GM12878 (cell line): ENCODE results near the gene HIVEP2. TPM values are rescaled to one million over a fixed set of nuclear protein-coding genes. Genes with fewer than 3 reads are reported as not detected.

ENCODE experiments used
- BCLAF1 ChIP-seq: fragments of 450-650 bp; IDR thresholded peaks from 2 replicates; pipeline ENCODE4 v1.6.1; 2017; ENCODE audit warnings: antibody characterized with exemption, mild to moderate bottlenecking, moderate library complexity
- CEBPZ ChIP-seq: fragments of 150-350 bp; IDR thresholded peaks from 2 replicates; pipeline ENCODE4 v1.6.1; 2016; ENCODE audit warnings: low read depth, low read length
- CHD2 ChIP-seq: IDR thresholded peaks from 2 replicates; pipeline ENCODE4 v1.6.1; 2011; ENCODE audit warnings: low read depth, low read length, improper control_type of control experiment, borderline replicate concordance
- CREM ChIP-seq: IDR thresholded peaks from 2 replicates; pipeline ENCODE4 v1.6.1; 2014; ENCODE audit warnings: antibody characterized with exemption, low read depth
- EGR1 ChIP-seq, 2 experiments: IDR thresholded peaks; 1 replicate in 1 of 2; 2 replicates in 1 of 2; pipeline ENCODE4 v1.6.1; 2011 to 2012; ENCODE audit warnings: low read depth in 2 of 2, low read length in 2 of 2, borderline replicate concordance in 1 of 2, mild to moderate bottlenecking in 1 of 2, moderate library complexity in 1 of 2
- GABPA ChIP-seq: IDR thresholded peaks from 2 replicates; pipeline ENCODE4 v1.6.1; 2014; ENCODE audit warnings: antibody characterized with exemption, low read depth, mild to moderate bottlenecking, inconsistent platforms
- HDGF ChIP-seq: fragments of 450-650 bp; IDR thresholded peaks from 2 replicates; pipeline ENCODE4 v1.6.1; 2016; ENCODE audit warnings: antibody characterized with exemption
- LARP7 ChIP-seq: fragments of 450-650 bp; IDR thresholded peaks from 2 replicates; pipeline ENCODE4 v1.6.1; 2017; ENCODE audit warnings: mild to moderate bottlenecking
- MXI1 ChIP-seq: fragments of 150-350 bp; IDR thresholded peaks from 2 replicates; pipeline ENCODE4 v1.6.1; 2011; ENCODE audit warnings: low read depth, mild to moderate bottlenecking, inconsistent platforms, low read length, improper control_type of control experiment
- PAX5 ChIP-seq: IDR thresholded peaks from 2 replicates; pipeline ENCODE4 v1.6.1; 2011; ENCODE audit warnings: low read depth, low read length, borderline replicate concordance
- POU2F2 ChIP-seq: IDR thresholded peaks from 3 replicates; pipeline ENCODE4 v1.6.1; 2011; ENCODE audit warnings: low read depth, mild to moderate bottlenecking, low read length, borderline replicate concordance
- TCF3 ChIP-seq: IDR thresholded peaks from 2 replicates; pipeline ENCODE4 v1.6.1; 2012; ENCODE audit warnings: low read depth, mild to moderate bottlenecking, low read length, borderline replicate concordance; ENCODE audit not compliant: insufficient read depth
- polyA plus RNA-seq, 11 experiments: library from polyadenylated mRNA; depleted of rRNA in 4 of 11; unstranded in 6 of 11; stranded (reverse) in 5 of 11; fragments of >200 nt; fragmentation: Nextera tagmentation in 4 of 11; fragmentation: Illumina TruSeq in 1 of 11; extraction: Ambion mirVana in 4 of 11; extraction: Trizol in 1 of 11; gene quantifications; 1 replicate in 1 of 11; 2 replicates in 10 of 11; pipeline versions ENCODE4 v1.2.1 to v1.2.3, GENCODE V29; 2011 to 2016; ENCODE audit warnings: inconsistent platforms in 2 of 11, missing spikeins in 2 of 11, low read depth in 1 of 11
- total RNA-seq, 4 experiments: library from RNA; depleted of rRNA in 3 of 4; stranded (reverse); fragments of >200 nt in 3 of 4; fragmentation: Illumina TruSeq in 1 of 4; extraction: Trizol in 1 of 4; gene quantifications; 2 replicates each; pipeline versions ENCODE4 v1.2.1 to v1.2.3, GENCODE V29; 2013 to 2021

HIVEP2 gene
- total and polyA plus RNA-seq, 10 of the 15 experiments (the other 5 are each of a cell fraction or from before 2014, with no cell fraction given), result 1.2 to 15.7 (median 10.2) TPM

GRCh38 chr6:142944124-142945048, 590 bp downstream of the HIVEP2 start (continued):
- TF ChIP-seq CEBPZ, result no peak
- TF ChIP-seq LARP7, result peak; percentile 95
- peak; percentile 61; the same call in 1 of the 2 replicates for TF ChIP-seq HDGF
- peak; percentile 40; the same call in 1 of the 2 replicates for TF ChIP-seq PAX5
- TF ChIP-seq MXI1, result peak; percentile 59; the same call in 1 of the 2 replicates
- peak; percentile 63; the same call in 2 of the 3 replicates for TF ChIP-seq POU2F2
- 0 out of 3 replicates have a peak, but pooled peaks of 1 of the 2 experiments have one; percentile 12 for TF ChIP-seq EGR1 (IDR thresholded peaks at IDR 0.05; ENCODE audit: borderline replicate concordance in 1 of 2, low read depth in 2 of 2, low read length in 2 of 2)
- peak; percentile 82 for TF ChIP-seq TCF3
- TF ChIP-seq CHD2, result peak; percentile 63; the same call in 1 of the 2 replicates
- TF ChIP-seq CREM, result peak; percentile 80
- TF ChIP-seq GABPA, result 0 out of 2 replicates have a peak, but pooled peaks have one; percentile 26
- TF ChIP-seq BCLAF1, result no peak
